Mesenchymal stem cell (in vitro differentiated cells and primary cell): Measurements from ENCODE around the gene DGKD.
A peak's percentile ranks its signal among the peaks of the same experiment; 100 is the strongest.

Experiments used
- DNase-seq: peaks from one replicate; pipeline ENCODE4 v3.0.0-alpha.2; 2013
- H2AFZ ChIP-seq: one replicate; pipeline ENCODE4 v1.6.1; 2013; ENCODE audit warnings: low read depth, mild to moderate bottlenecking, control low read depth, inconsistent platforms, low read length, moderate library complexity
- H2AK5ac ChIP-seq: 2 replicates; pipeline ENCODE4 v1.6.1; 2013; ENCODE audit warnings: low read length, moderate library complexity, mild to moderate bottlenecking, inconsistent platforms; ENCODE audit not compliant: severe bottlenecking
- H2BK120ac ChIP-seq: one replicate; pipeline ENCODE4 v1.6.1; 2013; ENCODE audit warnings: low read depth, mild to moderate bottlenecking, inconsistent platforms, low read length, moderate library complexity
- H2BK12ac ChIP-seq, 2 experiments: one replicate each; pipeline ENCODE4 v1.6.1; 2013; ENCODE audit warnings: inconsistent platforms in 2 of 2, low read length in 2 of 2, mild to moderate bottlenecking in 2 of 2, moderate library complexity in 2 of 2, control low read depth in 1 of 2
- H2BK15ac ChIP-seq: one replicate; pipeline ENCODE4 v1.6.1; 2013; ENCODE audit warnings: mild to moderate bottlenecking, low read depth, inconsistent platforms; ENCODE audit not compliant: poor library complexity, severe bottlenecking
- H2BK5ac ChIP-seq: 2 replicates; pipeline ENCODE4 v1.6.1; 2013; ENCODE audit warnings: low read depth, mild to moderate bottlenecking, low read length, control low read depth, inconsistent platforms; ENCODE audit not compliant: poor library complexity, severe bottlenecking
- H3K14ac ChIP-seq, 2 experiments: one replicate each; pipeline ENCODE4 v1.6.1; 2013; ENCODE audit warnings: inconsistent platforms in 2 of 2, low read length in 2 of 2, control low read depth in 1 of 2, mild to moderate bottlenecking in 1 of 2, moderate library complexity in 1 of 2
- H3K18ac ChIP-seq, 2 experiments: one replicate each; pipeline ENCODE4 v1.6.1; 2013; ENCODE audit warnings: inconsistent platforms in 2 of 2, low read length in 2 of 2, control low read depth in 1 of 2, low read depth in 1 of 2, mild to moderate bottlenecking in 1 of 2
- H3K23ac ChIP-seq, 2 experiments: one replicate each; pipeline ENCODE4 v1.6.1; 2013; ENCODE audit warnings: inconsistent platforms in 2 of 2, low read length in 2 of 2, mild to moderate bottlenecking in 2 of 2, moderate library complexity in 2 of 2, control low read depth in 1 of 2
- H3K27ac ChIP-seq: 2 replicates; pipeline ENCODE4 v1.5.1; 2013; ENCODE audit warnings: mild to moderate bottlenecking, moderate library complexity, low read length, control low read depth, inconsistent platforms; ENCODE audit not compliant: poor library complexity, severe bottlenecking
- H3K27me3 ChIP-seq, 2 experiments: 2 replicates each; pipeline versions ENCODE4 v1.6.1 to v1.7.0; 2013; ENCODE audit warnings: low read length in 2 of 2, mild to moderate bottlenecking in 2 of 2, moderate library complexity in 2 of 2, control low read depth in 1 of 2, inconsistent platforms in 1 of 2; ENCODE audit not compliant: control insufficient read depth in 1 of 2, insufficient read depth in 1 of 2
- H3K36me3 ChIP-seq, 2 experiments: 2 replicates each; pipeline versions ENCODE4 v1.6.1 to v1.7.0; 2013; ENCODE audit warnings: low read length in 2 of 2, control low read depth in 1 of 2, inconsistent platforms in 1 of 2, low read depth in 1 of 2, mild to moderate bottlenecking in 1 of 2; ENCODE audit not compliant: insufficient read depth in 2 of 2, control insufficient read depth in 1 of 2
- H3K4ac ChIP-seq, 2 experiments: one replicate each; pipeline ENCODE4 v1.6.1; 2013; ENCODE audit warnings: inconsistent platforms in 2 of 2, low read length in 2 of 2, mild to moderate bottlenecking in 2 of 2, moderate library complexity in 2 of 2, control low read depth in 1 of 2, low read depth in 1 of 2
- H3K4me1 ChIP-seq: 2 replicates; pipeline ENCODE4 v1.6.1; 2013; ENCODE audit warnings: low read depth, low read length, control low read depth; ENCODE audit not compliant: control insufficient read depth, insufficient read depth
- H3K4me2 ChIP-seq: 2 replicates; pipeline ENCODE4 v1.6.1; 2013; ENCODE audit warnings: low read length, mild to moderate bottlenecking, inconsistent platforms; ENCODE audit not compliant: poor library complexity, severe bottlenecking
- H3K4me3 ChIP-seq, 2 experiments: 2 replicates each; pipeline versions ENCODE4 v1.5.1 to v1.7.0; 2013; ENCODE audit warnings: low read length in 2 of 2, mild to moderate bottlenecking in 2 of 2, control low read depth in 1 of 2, low read depth in 1 of 2; ENCODE audit not compliant: insufficient read depth in 1 of 2
- H3K79me1 ChIP-seq: replicated peaks from 2 replicates; pipeline ENCODE4 v1.6.1; 2013; ENCODE audit warnings: mild to moderate bottlenecking, control low read depth, low read length, inconsistent platforms; ENCODE audit not compliant: poor library complexity, severe bottlenecking
- H3K9ac ChIP-seq: 2 replicates; pipeline ENCODE4 v1.7.0; 2013; ENCODE audit warnings: mild to moderate bottlenecking, low read length, moderate library complexity
- H3K9me3 ChIP-seq: 2 replicates; pipeline ENCODE4 v1.7.0; 2013; ENCODE audit warnings: mild to moderate bottlenecking, low read length; ENCODE audit not compliant: control insufficient read depth
- H4K8ac ChIP-seq: one replicate; pipeline ENCODE4 v1.6.1; 2013; ENCODE audit warnings: inconsistent platforms, mild to moderate bottlenecking, low read length, moderate library complexity
- H4K91ac ChIP-seq: one replicate; pipeline ENCODE4 v1.6.1; 2013; ENCODE audit warnings: mild to moderate bottlenecking, low read length, inconsistent platforms
- WGBS: methylation state at CpG from one replicate; pipeline ENCODE4 v1.1.7; 2013; ENCODE audit warnings: mixed read lengths; 5-methylcytosine and 5-hydroxymethylcytosine counted together

DGKD gene

GRCh38 chr2:233468047-233468740 is 113.9 kb downstream of the DGKD start:
- Histone ChIP-seq H2BK12ac (no peak overlapping the region), H2AFZ (no peak overlapping the region), H2BK5ac (no peak overlapping the region), H3K27me3 (no peaks in the 10 kb centered on the region), H2BK15ac (no peak overlapping the region), H3K4ac (no peak overlapping the region), H3K9me3 (no peaks in the 10 kb centered on the region), H3K79me1 (no peaks in the 10 kb centered on the region), H3K9ac (no peak overlapping the region), H3K14ac (no peak overlapping the region), H3K4me3 (no peak overlapping the region), H2BK120ac (no peak overlapping the region), H4K8ac (no peak overlapping the region), H3K18ac (no peak overlapping the region), H3K23ac (no peak overlapping the region), H3K4me2 (no peak overlapping the region), H3K4me1 (peaks cover 2% of the 10 kb centered on the region), H3K27ac (no peak overlapping the region), H2AK5ac (no peak overlapping the region), H3K36me3 (peaks cover 33 to 71% of the 10 kb centered on the region in 2 experiments), H4K91ac (no peak overlapping the region)
- no peak for DNase-seq
- WGBS = 95% methylated on average over 22 of the region's 22 CpGs

- Histone ChIP-seq H3K4me2 (no peak overlapping the region), H3K9ac (no peak overlapping the region), H2AFZ (no peak overlapping the region), H3K9me3 (no peaks in the 10 kb centered on the region), H2BK12ac (no peak overlapping the region), H2BK120ac (no peak overlapping the region), H3K18ac (no peak overlapping the region), H3K23ac (no peak overlapping the region), H3K27me3 (no peaks in the 10 kb centered on the region), H3K27ac (no peak overlapping the region), H4K91ac (no peak overlapping the region), H2AK5ac (no peak overlapping the region), H2BK5ac (no peak overlapping the region), H3K4me1 (peaks cover 4% of the 10 kb centered on the region), H3K79me1 (no peaks in the 10 kb centered on the region), H3K14ac (no peak overlapping the region), H3K4ac (no peak overlapping the region), H3K36me3 (peaks cover 30 to 71% of the 10 kb centered on the region in 2 experiments), H3K4me3 (no peak overlapping the region), H4K8ac (no peak overlapping the region), H2BK15ac (no peak overlapping the region)
- no peak for DNase-seq
- 95% methylated on average over 8 of the region's 8 CpGs for WGBS
These were observed 114.4 kb downstream of the DGKD start for GRCh38 chr2:233468741-233469110.

- peak overlapping the region; percentile 11 for H3K9ac ChIP-seq
- no peak for DNase-seq
- H3K36me3 ChIP-seq = peaks cover 23 to 71% of the 10 kb centered on the region in 2 experiments
- no peak overlapping the region for H3K4me2 ChIP-seq
- H4K91ac ChIP-seq = no peak overlapping the region
- H3K14ac ChIP-seq = no peak overlapping the region
- H3K4me1 ChIP-seq = peaks cover 4% of the 10 kb centered on the region
- H2AK5ac ChIP-seq = no peak overlapping the region
- no peak overlapping the region for H3K18ac ChIP-seq
- no peak overlapping the region for H2AFZ ChIP-seq
- no peaks in the 10 kb centered on the region for H3K9me3 ChIP-seq
- no peak overlapping the region for H2BK15ac ChIP-seq
- H2BK120ac ChIP-seq = no peak overlapping the region
- no peak overlapping the region for H3K27ac ChIP-seq
- H3K4ac ChIP-seq = no peak overlapping the region
- H4K8ac ChIP-seq = no peak overlapping the region
- H2BK12ac ChIP-seq = no peak overlapping the region
- H3K27me3 ChIP-seq = no peaks in the 10 kb centered on the region
- 94% methylated on average over 32 of the region's 32 CpGs for WGBS
- H3K4me3 ChIP-seq = no peak overlapping the region
- H3K23ac ChIP-seq = no peak overlapping the region
- no peak overlapping the region for H2BK5ac ChIP-seq
- no peaks in the 10 kb centered on the region for H3K79me1 ChIP-seq
These were observed 115.1 kb downstream of the DGKD start for GRCh38 chr2:233469261-233470010.

- H3K4me3 ChIP-seq = no peak overlapping the region
- H3K4me1 ChIP-seq = peaks cover 4% of the 10 kb centered on the region
- H2AK5ac ChIP-seq = no peak overlapping the region
- H3K79me1 ChIP-seq = no peaks in the 10 kb centered on the region
- H3K23ac ChIP-seq = no peak overlapping the region
- no peak overlapping the region for H3K27ac ChIP-seq
- no peak overlapping the region for H3K18ac ChIP-seq
- H2BK12ac ChIP-seq = no peak overlapping the region
- no peaks in the 10 kb centered on the region for H3K9me3 ChIP-seq
- H4K91ac ChIP-seq = no peak overlapping the region
- no peak overlapping the region for H2BK5ac ChIP-seq
- 98% methylated on average over 19 of the region's 20 CpGs for WGBS
- no peak overlapping the region for H4K8ac ChIP-seq
- H3K4ac ChIP-seq = no peak overlapping the region
- H3K27me3 ChIP-seq = no peaks in the 10 kb centered on the region
- peak overlapping the region; percentile 11 for H3K9ac ChIP-seq
- no peak overlapping the region for H2AFZ ChIP-seq
- no peak for DNase-seq
- H3K36me3 ChIP-seq = peaks cover 20 to 67% of the 10 kb centered on the region in 2 experiments
- H3K14ac ChIP-seq = no peak overlapping the region
- H2BK15ac ChIP-seq = no peak overlapping the region
- no peak overlapping the region for H2BK120ac ChIP-seq
- H3K4me2 ChIP-seq = no peak overlapping the region
These were observed 115.9 kb downstream of the DGKD start for GRCh38 chr2:233470011-233470687.
